RWPE2 (cell line): ENCODE measurements around the gene EXOC3L1.
A peak's percentile ranks its signal among the peaks of the same experiment; 100 is the strongest.

Experiments
- ATAC-seq: fragments of 200-7000 bp; cut with Tn5 transposase; 3 replicates; pipeline ENCODE4 v1.9.1; 2021; ENCODE audit warnings: low read depth
- DNase-seq: peaks from one replicate; pipeline ENCODE4 v3.0.0-alpha.2; 2020; ENCODE audit warnings: low spot score
- H3K27ac ChIP-seq: fragments of 450-650 bp; 2 replicates; pipeline ENCODE4 v1.5.1; 2017; ENCODE audit warnings: mild to moderate bottlenecking; ENCODE audit not compliant: poor library complexity, severe bottlenecking
- H3K27me3 ChIP-seq: fragments of 250-450 bp; sonication (Bioruptor Pico); 2 replicates; pipeline ENCODE4 v1.5.1; 2021; ENCODE audit warnings: mild to moderate bottlenecking, moderate library complexity; ENCODE audit not compliant: insufficient read depth, poor library complexity, severe bottlenecking
- H3K36me3 ChIP-seq: fragments of 250-450 bp; sonication (Bioruptor Pico); 2 replicates; pipeline ENCODE4 v1.5.1; 2020; ENCODE audit warnings: low read depth, mild to moderate bottlenecking, moderate library complexity
- H3K4me1 ChIP-seq: fragments of 250-450 bp; sonication (Bioruptor Pico); 2 replicates; pipeline ENCODE4 v1.5.1; 2021; ENCODE audit warnings: mild to moderate bottlenecking, moderate library complexity; ENCODE audit not compliant: insufficient read depth, poor library complexity, severe bottlenecking
- H3K4me3 ChIP-seq: fragments of 250-450 bp; sonication (Bioruptor Pico); 2 replicates; pipeline ENCODE4 v1.5.1; 2021; ENCODE audit warnings: mild to moderate bottlenecking, moderate library complexity; ENCODE audit not compliant: severe bottlenecking
- H3K9me3 ChIP-seq: fragments of 250-450 bp; sonication (Bioruptor Pico); 2 replicates; pipeline ENCODE4 v1.5.1; 2021; ENCODE audit warnings: mild to moderate bottlenecking, moderate library complexity; ENCODE audit not compliant: severe bottlenecking
- TF ChIP-seq, protein P1 (sequence below): fragments of 450-650 bp; IDR thresholded peaks from one replicate; pipeline ENCODE4 v1.5.1; 2017; ENCODE audit warnings: mild to moderate bottlenecking, moderate library complexity; ENCODE audit not compliant: poor library complexity, severe bottlenecking

EXOC3L1 gene

DNA sequence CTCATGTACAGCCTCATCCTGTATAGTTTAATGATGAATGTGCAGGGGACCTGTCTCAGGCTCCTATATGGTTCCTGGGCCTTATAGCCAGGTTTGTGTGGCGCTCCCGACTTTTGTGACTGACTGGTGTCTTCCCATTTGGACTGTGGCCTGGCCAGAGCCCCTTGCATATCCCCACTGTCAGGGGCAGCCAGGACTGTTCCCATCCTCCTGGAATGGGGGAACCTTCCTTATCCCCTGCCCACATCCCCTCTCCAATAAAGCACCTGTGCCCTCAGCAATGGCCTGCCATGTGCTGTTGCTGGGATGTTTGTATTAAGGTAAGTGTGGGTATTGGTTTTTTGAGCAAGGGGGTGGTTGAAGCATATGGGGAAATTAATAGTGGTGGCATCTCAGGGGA lies 41.7 kb downstream of the EXOC3L1 start:
- H3K4me1 ChIP-seq: no peaks in the 10 kb centered on the region
- ATAC-seq (no peak), DNase-seq (no peak)
- TF ChIP-seq, protein P1, sequence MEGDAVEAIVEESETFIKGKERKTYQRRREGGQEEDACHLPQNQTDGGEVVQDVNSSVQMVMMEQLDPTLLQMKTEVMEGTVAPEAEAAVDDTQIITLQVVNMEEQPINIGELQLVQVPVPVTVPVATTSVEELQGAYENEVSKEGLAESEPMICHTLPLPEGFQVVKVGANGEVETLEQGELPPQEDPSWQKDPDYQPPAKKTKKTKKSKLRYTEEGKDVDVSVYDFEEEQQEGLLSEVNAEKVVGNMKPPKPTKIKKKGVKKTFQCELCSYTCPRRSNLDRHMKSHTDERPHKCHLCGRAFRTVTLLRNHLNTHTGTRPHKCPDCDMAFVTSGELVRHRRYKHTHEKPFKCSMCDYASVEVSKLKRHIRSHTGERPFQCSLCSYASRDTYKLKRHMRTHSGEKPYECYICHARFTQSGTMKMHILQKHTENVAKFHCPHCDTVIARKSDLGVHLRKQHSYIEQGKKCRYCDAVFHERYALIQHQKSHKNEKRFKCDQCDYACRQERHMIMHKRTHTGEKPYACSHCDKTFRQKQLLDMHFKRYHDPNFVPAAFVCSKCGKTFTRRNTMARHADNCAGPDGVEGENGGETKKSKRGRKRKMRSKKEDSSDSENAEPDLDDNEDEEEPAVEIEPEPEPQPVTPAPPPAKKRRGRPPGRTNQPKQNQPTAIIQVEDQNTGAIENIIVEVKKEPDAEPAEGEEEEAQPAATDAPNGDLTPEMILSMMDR: no peak
- H3K36me3 ChIP-seq: peaks cover 44% of the 10 kb centered on the region
- H3K27ac ChIP-seq: peak overlapping the region; percentile 9
- no peaks in the 10 kb centered on the region for H3K27me3 ChIP-seq
- H3K9me3 ChIP-seq: no peaks in the 10 kb centered on the region
- no peak overlapping the region for H3K4me3 ChIP-seq

DNA sequence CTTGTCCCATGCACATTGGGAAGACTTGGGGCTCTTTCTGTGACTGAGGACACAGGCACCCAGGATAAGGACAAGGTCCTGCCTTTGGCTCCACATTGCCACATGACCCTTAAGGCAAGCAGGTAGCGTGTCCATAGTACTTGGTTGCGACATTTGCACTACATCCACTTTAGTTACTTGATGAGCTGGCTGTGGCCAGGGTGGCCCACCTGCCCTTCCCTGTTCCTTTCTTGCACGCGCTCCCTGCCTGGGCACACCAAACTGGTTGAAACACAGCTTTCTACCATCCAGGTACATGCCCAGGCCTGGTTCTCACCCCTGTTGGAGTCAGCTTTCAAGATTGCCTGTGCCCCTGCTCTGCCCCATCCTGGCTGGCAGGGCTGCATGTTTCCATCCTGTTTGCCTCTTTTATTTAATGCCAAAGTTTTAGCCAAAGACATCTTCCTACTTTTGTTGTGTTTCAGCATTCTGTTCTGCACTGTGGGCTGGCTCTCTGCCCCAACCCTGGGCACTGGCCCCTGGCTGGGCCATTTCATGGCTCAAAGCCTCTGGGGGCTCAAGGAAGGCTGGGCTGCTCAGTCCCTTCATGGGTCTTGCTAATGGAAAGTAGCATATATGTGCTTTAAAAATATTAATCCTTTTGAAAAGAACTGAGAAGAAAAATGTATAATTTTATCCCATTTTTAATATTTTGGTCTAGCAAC lies 42.3 kb downstream of the EXOC3L1 start:
- ATAC-seq (no peak), DNase-seq (no peak)
- no peak overlapping the region for H3K4me3 ChIP-seq
- peaks cover 50% of the 10 kb centered on the region for H3K36me3 ChIP-seq
- no peaks in the 10 kb centered on the region for H3K27me3 ChIP-seq
- no peaks in the 10 kb centered on the region for H3K4me1 ChIP-seq
- TF ChIP-seq, protein P1: no peak
- H3K9me3 ChIP-seq: no peaks in the 10 kb centered on the region
- H3K27ac ChIP-seq: peak overlapping the region; percentile 9

DNA sequence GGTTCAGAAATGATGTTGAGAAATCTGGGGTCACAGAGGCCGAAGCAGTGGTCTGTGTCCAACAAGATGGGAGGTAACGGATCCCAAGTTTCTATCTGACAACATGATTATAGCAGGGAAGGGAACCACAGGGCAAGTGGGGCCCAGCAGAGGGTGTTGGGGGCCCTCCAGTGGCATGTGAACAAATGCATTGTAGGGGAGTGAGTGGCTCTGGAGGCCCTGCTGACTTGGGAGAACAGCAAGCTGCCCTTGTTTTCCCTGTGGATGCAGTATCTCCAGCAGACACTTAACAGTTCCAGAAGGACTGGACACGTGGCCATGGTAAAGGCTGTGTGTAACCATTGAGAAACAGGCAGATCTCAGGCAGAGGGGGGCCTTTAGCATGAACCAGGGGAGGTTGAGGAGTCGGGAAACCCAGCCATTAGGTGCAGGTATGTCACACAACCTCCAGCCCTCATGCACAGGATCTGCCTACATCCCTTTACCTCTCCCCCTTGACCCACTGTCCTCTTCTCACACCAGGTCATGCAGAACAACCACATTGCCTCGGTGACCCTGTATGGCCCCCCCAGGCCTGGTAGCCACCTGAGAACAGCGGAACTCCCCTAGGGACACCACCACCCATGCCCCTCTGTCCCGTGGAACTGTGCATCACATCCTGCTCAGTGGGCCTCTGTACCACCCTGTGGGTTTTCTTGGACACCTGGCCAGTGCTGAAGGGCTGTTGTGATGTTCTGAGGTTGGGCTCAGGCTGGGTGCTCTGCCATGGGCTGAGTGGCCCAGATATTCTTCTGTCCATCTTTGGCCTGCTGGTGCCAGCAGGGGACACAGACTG lies 43.2 kb downstream of the EXOC3L1 start:
- H3K27me3 ChIP-seq: no peaks in the 10 kb centered on the region
- H3K9me3 ChIP-seq: no peaks in the 10 kb centered on the region
- no peak overlapping the region for H3K4me3 ChIP-seq
- H3K27ac ChIP-seq: no peak overlapping the region
- H3K4me1 ChIP-seq: no peaks in the 10 kb centered on the region
- H3K36me3 ChIP-seq: peaks cover 59% of the 10 kb centered on the region
- ATAC-seq (no peak), DNase-seq (no peak)
- TF ChIP-seq, protein P1: no peak

DNA sequence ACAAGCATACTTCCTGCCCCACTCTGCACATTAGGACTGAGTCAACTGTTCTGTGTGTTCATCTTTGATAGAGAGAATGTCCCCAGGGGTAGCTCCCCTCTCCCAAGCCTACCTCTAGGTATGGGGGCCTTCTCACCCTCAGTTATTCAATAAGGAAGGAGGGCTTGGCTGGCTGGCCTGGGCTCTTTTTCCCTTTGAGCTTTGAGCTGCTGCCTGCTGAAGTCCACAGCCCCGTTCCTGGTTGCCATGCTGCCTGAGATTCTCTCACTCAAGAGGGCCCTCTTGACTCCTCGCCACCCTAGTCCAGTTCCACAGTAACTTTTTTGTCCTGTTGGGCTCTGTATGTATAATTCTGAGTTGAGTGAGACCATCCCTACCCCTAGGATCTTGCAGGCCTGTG lies 44.2 kb downstream of the EXOC3L1 start:
- H3K4me3 ChIP-seq: no peak overlapping the region
- H3K9me3 ChIP-seq: no peaks in the 10 kb centered on the region
- no peaks in the 10 kb centered on the region for H3K4me1 ChIP-seq
- DNase-seq: no peak
- peaks cover 69% of the 10 kb centered on the region for H3K36me3 ChIP-seq
- ATAC-seq: no peak
- H3K27ac ChIP-seq: no peak overlapping the region
- TF ChIP-seq, protein P1: no peak
- no peaks in the 10 kb centered on the region for H3K27me3 ChIP-seq
